IMR-90 (cell line): ENCODE results near the gene PLD1. TPM values are rescaled to one million over a fixed set of nuclear protein-coding genes. Genes with fewer than 3 reads are reported as not detected.

Experiments
- ATAC-seq: fragments of 200-7000 bp; cut with Tn5 transposase; 2 replicates; pipeline ENCODE4 v1.9.1; 2020; ENCODE audit warnings: low read depth, mild to moderate bottlenecking, moderate library complexity
- BruUV-seq: library from RNA; stranded (reverse); fragments of 400-500 nt; replicated peaks from 2 replicates; lab custom pipeline; 2021; lab: Mats Ljungman, UMichigan
- CTCF ChIA-PET: fragments of 300-600 bp; formaldehyde crosslinking; extraction: SDS; loops from one replicate; lab custom pipeline; 2021; ENCODE audit warnings: antibody characterized with exemption; lab: Yijun Ruan, JAX
- POLR2A ChIA-PET: fragments of 300-600 bp; sonication (Branson Sonifier 250); formaldehyde crosslinking; loops from one replicate; lab custom pipeline; 2022; ENCODE audit warnings: antibody characterized with exemption; ENCODE audit not compliant: unreplicated experiment; lab: Charles Lee
- DNase-seq: peaks from one replicate; pipeline ENCODE4 v3.0.0; 2013
- H2AFZ ChIP-seq: replicated peaks from 2 replicates; pipeline ENCODE3; 2013; ENCODE audit warnings: low read length, mild to moderate bottlenecking; ENCODE audit not compliant: poor library complexity
- H2AK5ac ChIP-seq: 2 replicates; pipeline ENCODE4 v1.6.1; 2013; ENCODE audit warnings: low read depth, low read length, inconsistent platforms
- H2AK9ac ChIP-seq: replicated peaks from 2 replicates; pipeline ENCODE3; 2013; ENCODE audit warnings: mild to moderate bottlenecking, low read depth, low read length, moderate library complexity; ENCODE audit not compliant: poor library complexity
- H2BK120ac ChIP-seq: 2 replicates; pipeline ENCODE4 v1.6.1; 2013; ENCODE audit warnings: low read depth, low read length, inconsistent platforms
- H2BK15ac ChIP-seq: 3 replicates; pipeline ENCODE4 v1.6.1; 2013; ENCODE audit warnings: low read depth, low read length, inconsistent platforms
- H2BK20ac ChIP-seq: 2 replicates; pipeline ENCODE4 v1.6.1; 2013; ENCODE audit warnings: low read depth, mild to moderate bottlenecking, inconsistent platforms, low read length, moderate library complexity
- H2BK5ac ChIP-seq: 2 replicates; pipeline ENCODE4 v1.6.1; 2013; ENCODE audit warnings: mild to moderate bottlenecking, low read depth, low read length, inconsistent platforms; ENCODE audit not compliant: poor library complexity, severe bottlenecking
- H3K14ac ChIP-seq: replicated peaks from 2 replicates; pipeline ENCODE4 v1.6.1; 2013; ENCODE audit warnings: low read depth, low read length, inconsistent platforms
- H3K18ac ChIP-seq: 2 replicates; pipeline ENCODE4 v1.6.1; 2013; ENCODE audit warnings: low read depth, low read length, control low read depth
- H3K23ac ChIP-seq: 2 replicates; pipeline ENCODE4 v1.6.1; 2013; ENCODE audit warnings: low read depth, low read length, inconsistent platforms
- H3K27ac ChIP-seq: 2 replicates; pipeline ENCODE4 v1.5.1; 2013; ENCODE audit warnings: mild to moderate bottlenecking, control low read depth, low read length; ENCODE audit not compliant: insufficient read depth
- H3K27me3 ChIP-seq: 2 replicates; pipeline ENCODE4 v1.6.1; 2013; ENCODE audit warnings: low read length; ENCODE audit not compliant: control insufficient read depth, insufficient read depth
- H3K36me3 ChIP-seq: 2 replicates; pipeline ENCODE4 v1.6.1; 2013; ENCODE audit warnings: low read length, mixed read lengths; ENCODE audit not compliant: control insufficient read depth, insufficient read depth
- H3K4ac ChIP-seq: 2 replicates; pipeline ENCODE4 v1.6.1; 2013; ENCODE audit warnings: low read depth, low read length, inconsistent platforms
- H3K4me1 ChIP-seq: 2 replicates; pipeline ENCODE4 v1.6.1; 2013; ENCODE audit warnings: low read length, mixed read lengths; ENCODE audit not compliant: control insufficient read depth, insufficient read depth
- H3K4me2 ChIP-seq: 2 replicates; pipeline ENCODE4 v1.6.1; 2013; ENCODE audit warnings: low read depth, mild to moderate bottlenecking, control low read depth, low read length, moderate library complexity
- H3K4me3 ChIP-seq: 2 replicates; pipeline ENCODE4 v1.5.1; 2013; ENCODE audit warnings: low read depth, mild to moderate bottlenecking, control low read depth, low read length, moderate library complexity; ENCODE audit not compliant: insufficient read depth
- H3K56ac ChIP-seq: 2 replicates; pipeline ENCODE4 v1.6.1; 2013; ENCODE audit warnings: low read length, inconsistent platforms; ENCODE audit not compliant: insufficient read depth; ENCODE audit errors: extremely low read depth
- H3K79me1 ChIP-seq, 2 experiments: 2 replicates each; pipeline ENCODE4 v1.6.1; 2013; ENCODE audit warnings: low read length in 2 of 2, inconsistent platforms in 1 of 2, low read depth in 1 of 2
- H3K9ac ChIP-seq: 2 replicates; pipeline ENCODE4 v1.6.1; 2013; ENCODE audit warnings: low read depth, low read length, control low read depth
- H3K9me1 ChIP-seq: 2 replicates; pipeline ENCODE4 v1.6.1; 2013; ENCODE audit warnings: low read length, inconsistent platforms; ENCODE audit not compliant: insufficient read depth
- H3K9me3 ChIP-seq: 2 replicates; pipeline ENCODE4 v1.6.1; 2013; ENCODE audit warnings: low read length; ENCODE audit not compliant: control insufficient read depth, insufficient read depth
- H4K20me1 ChIP-seq: 2 replicates; pipeline ENCODE4 v1.6.1; 2013; ENCODE audit warnings: low read length, inconsistent platforms; ENCODE audit not compliant: insufficient read depth
- H4K5ac ChIP-seq: 2 replicates; pipeline ENCODE4 v1.6.1; 2013; ENCODE audit warnings: mild to moderate bottlenecking, low read depth, low read length, control low read depth
- H4K8ac ChIP-seq, 2 experiments: 2 replicates each; pipeline ENCODE4 v1.6.1; 2013; ENCODE audit warnings: low read depth in 2 of 2, low read length in 2 of 2, control low read depth in 1 of 2, inconsistent platforms in 1 of 2
- H4K91ac ChIP-seq: 2 replicates; pipeline ENCODE4 v1.6.1; 2013; ENCODE audit warnings: low read depth, low read length, inconsistent platforms; ENCODE audit not compliant: insufficient read depth
- CEBPB ChIP-seq: IDR thresholded peaks from 2 replicates; pipeline ENCODE4 v1.6.1; 2012; ENCODE audit warnings: low read depth, low read length, improper control_type of control experiment
- FOS ChIP-seq: fragments of 150-350 bp; IDR thresholded peaks from 2 replicates; pipeline ENCODE4 v1.6.1; 2016; ENCODE audit warnings: low read depth, low read length
- MAFK ChIP-seq: IDR thresholded peaks from 2 replicates; pipeline ENCODE4 v1.6.1; 2012; ENCODE audit warnings: low read depth, low read length, improper control_type of control experiment
- MXI1 ChIP-seq: IDR thresholded peaks from 2 replicates; pipeline ENCODE4 v1.6.1; 2012; ENCODE audit warnings: low read depth, mild to moderate bottlenecking, low read length, moderate library complexity, borderline replicate concordance
- SMC3 ChIP-seq: fragments of 150-350 bp; IDR thresholded peaks from 2 replicates; pipeline ENCODE4 v1.6.1; 2016; ENCODE audit warnings: low read depth, mild to moderate bottlenecking, antibody characterized with exemption, low read length, moderate library complexity
- dilution Hi-C: fragments of 300-500 bp; cut with HindIII; formaldehyde crosslinking; loops from one replicate; pipeline ENCODE4 v1.14.3; 2018; ENCODE audit warnings: low sequenced_read_pairs; ENCODE audit not compliant: unreplicated experiment
- in situ Hi-C: fragments of 300-500 bp; cut with MboI; formaldehyde crosslinking; loops from 3 replicates; pipeline ENCODE4 v1.14.3; 2019; ENCODE audit warnings: low sequenced_read_pairs, inconsistent platforms, mixed read lengths
- intact Hi-C: fragments of 100-400 bp; cut with micrococcal nuclease; formaldehyde crosslinking; loops from 2 replicates; pipeline ENCODE4 v1.10.0; 2022
- polyA plus RNA-seq, 3 experiments: library from polyadenylated mRNA; depleted of rRNA; stranded (reverse); fragments of >200 nt; gene quantifications; 2 replicates each; pipeline ENCODE4 v1.2.3, GENCODE V29; 2012; ENCODE audit warnings: low replicate concordance in 1 of 3
- total RNA-seq: library from RNA; depleted of rRNA; stranded (reverse); fragments of >200 nt; gene quantifications from 2 replicates; pipeline ENCODE4 v1.2.3, GENCODE V29; 2012
- TF ChIP-seq, protein P1 (sequence below): fragments of 150-350 bp; IDR thresholded peaks from 2 replicates; pipeline ENCODE4 v1.6.1; 2016; ENCODE audit warnings: low read depth, mild to moderate bottlenecking, low read length, moderate library complexity, borderline replicate concordance

PLD1 gene
- total and polyA plus RNA-seq, 2 of the 4 experiments (the other 2 are of a cell fraction): 3.3 to 9.7 TPM

DNA sequence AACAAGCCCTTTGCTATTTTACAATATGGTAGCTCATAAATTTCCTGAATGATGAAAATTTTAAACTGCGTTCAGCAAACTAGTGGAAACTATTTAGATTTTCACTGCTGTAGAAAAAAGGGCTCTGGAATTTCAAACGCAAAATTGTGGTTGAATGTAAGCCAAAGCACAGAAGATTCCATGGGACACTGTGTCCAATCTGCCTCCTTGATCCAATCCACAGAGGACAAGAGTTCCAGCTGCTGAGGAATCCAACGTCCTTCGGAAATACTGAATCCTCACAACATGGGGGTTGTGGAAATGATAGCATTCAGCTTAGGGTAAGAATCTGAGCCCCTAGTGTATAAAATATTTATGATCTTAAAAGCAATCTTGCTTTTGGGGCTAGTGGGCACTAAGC lies 161.0 kb downstream of the PLD1 start (continued):
- TF ChIP-seq MXI1 (no peak), FOS (no peak), MAFK (no peak)
- TF ChIP-seq, protein P1, sequence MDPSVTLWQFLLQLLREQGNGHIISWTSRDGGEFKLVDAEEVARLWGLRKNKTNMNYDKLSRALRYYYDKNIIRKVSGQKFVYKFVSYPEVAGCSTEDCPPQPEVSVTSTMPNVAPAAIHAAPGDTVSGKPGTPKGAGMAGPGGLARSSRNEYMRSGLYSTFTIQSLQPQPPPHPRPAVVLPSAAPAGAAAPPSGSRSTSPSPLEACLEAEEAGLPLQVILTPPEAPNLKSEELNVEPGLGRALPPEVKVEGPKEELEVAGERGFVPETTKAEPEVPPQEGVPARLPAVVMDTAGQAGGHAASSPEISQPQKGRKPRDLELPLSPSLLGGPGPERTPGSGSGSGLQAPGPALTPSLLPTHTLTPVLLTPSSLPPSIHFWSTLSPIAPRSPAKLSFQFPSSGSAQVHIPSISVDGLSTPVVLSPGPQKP: no peak

DNA sequence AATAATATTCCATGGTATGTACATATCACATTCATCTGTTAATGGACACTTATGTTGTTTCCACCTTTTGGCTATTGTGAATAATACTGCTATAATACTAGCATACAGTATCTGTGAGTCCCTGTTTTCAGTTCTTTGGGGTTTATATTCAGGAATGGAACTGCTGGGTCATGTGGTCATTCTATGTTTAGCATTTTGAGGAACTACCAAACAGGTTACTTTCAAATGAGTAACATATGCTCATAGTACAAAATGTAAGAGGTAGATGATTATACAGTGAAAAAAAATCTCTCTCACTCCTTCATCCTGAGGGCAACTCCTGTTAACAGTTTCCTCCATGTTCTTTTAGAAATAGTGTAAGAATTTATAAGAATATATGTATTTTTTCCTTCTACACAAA lies 162.2 kb downstream of the PLD1 start:
- no peak overlapping the region for H3K14ac ChIP-seq
- in situ Hi-C loops (loop anchor here (5.0 to 25.0 kb wide), 3 partner anchors 124 to 827 kb away; no protein-coding TSS in a partner anchor), dilution Hi-C loops (no loop called here), intact Hi-C loops (no loop called here)
- no peak overlapping the region for H3K23ac ChIP-seq
- no peak overlapping the region for H3K27ac ChIP-seq
- no peak overlapping the region for H2AK9ac ChIP-seq
- CTCF ChIA-PET: no interaction called here
- POLR2A ChIA-PET: no interaction called here
- H3K9me3 ChIP-seq: no peaks in the 10 kb centered on the region
- H3K9ac ChIP-seq: no peak overlapping the region
- H2BK15ac ChIP-seq: no peak overlapping the region
- no TSS peak for BruUV-seq
- H2AFZ ChIP-seq: no peak overlapping the region
- H3K36me3 ChIP-seq: peaks cover 2% of the 10 kb centered on the region; the same call in 1 of the 2 replicates
- no peak for ATAC-seq
- H4K20me1 ChIP-seq: no peaks in the 10 kb centered on the region
- DNase-seq: no peak
- H4K5ac ChIP-seq: no peak overlapping the region
- no peaks in the 10 kb centered on the region for H3K27me3 ChIP-seq
- H2BK120ac ChIP-seq: no peak overlapping the region
- H3K4me1 ChIP-seq: peaks cover 2% of the 10 kb centered on the region; the same call in 1 of the 2 replicates
- H2BK5ac ChIP-seq: no peak overlapping the region
- H3K56ac ChIP-seq: no peak overlapping the region
- no peak overlapping the region for H3K4ac ChIP-seq
- TF ChIP-seq SMC3 (no peak), CEBPB (no peak)
- no peak overlapping the region for H2BK20ac ChIP-seq
- no peaks in the 10 kb centered on the region for H3K9me1 ChIP-seq
- H2AK5ac ChIP-seq: no peak overlapping the region
- no peak overlapping the region for H4K91ac ChIP-seq
- H3K79me1 ChIP-seq: no peaks in the 10 kb centered on the region
- H3K18ac ChIP-seq: no peak overlapping the region
- no peak overlapping the region for H3K4me3 ChIP-seq
- H3K4me2 ChIP-seq: no peak overlapping the region
- H4K8ac ChIP-seq: no peak overlapping the region
